SJSA1 (cell line): Measurements from ENCODE around the gene TES. TPM values are rescaled to one million over a fixed set of nuclear protein-coding genes. Genes with fewer than 3 reads are reported as not detected.

Experiments
- DNase-seq, 2 experiments: peaks; one replicate each; pipeline ENCODE4 v3.0.0-alpha.2; 2015 to 2020; ENCODE audit warnings: low spot score in 2 of 2, low read depth in 1 of 2
- H3K27ac ChIP-seq: fragments of 250-450 bp; sonication (Bioruptor Pico); 2 replicates; pipeline ENCODE4 v1.5.1; 2020; ENCODE audit warnings: mild to moderate bottlenecking, moderate library complexity
- H3K27me3 ChIP-seq: fragments of 250-450 bp; sonication (Bioruptor Pico); replicated peaks from 2 replicates; pipeline ENCODE4 v1.5.1; 2020; ENCODE audit warnings: mild to moderate bottlenecking, moderate library complexity
- H3K36me3 ChIP-seq: fragments of 250-450 bp; sonication (Bioruptor Pico); 2 replicates; pipeline ENCODE4 v1.5.1; 2020; ENCODE audit warnings: mild to moderate bottlenecking
- H3K4me1 ChIP-seq: fragments of 250-450 bp; sonication (Bioruptor Pico); replicated peaks from 2 replicates; pipeline ENCODE4 v1.6.1; 2021; ENCODE audit warnings: mild to moderate bottlenecking
- H3K4me3 ChIP-seq: fragments of 250-450 bp; sonication (Bioruptor Pico); 2 replicates; pipeline ENCODE4 v1.5.1; 2020; ENCODE audit warnings: mild to moderate bottlenecking
- H3K9me3 ChIP-seq: fragments of 250-450 bp; sonication (Bioruptor Pico); replicated peaks from 2 replicates; pipeline ENCODE4 v1.5.1; 2020; ENCODE audit warnings: mild to moderate bottlenecking
- total RNA-seq: library from RNA; depleted of rRNA; stranded (reverse); fragments of >200 nt; shearing (Covaris generic); gene quantifications from 2 replicates; pipeline ENCODE4 v1.2.3, GENCODE V29; 2014

Gene TES
- total RNA-seq, 1 experiment from 2014 or later = 143 TPM

DNA sequence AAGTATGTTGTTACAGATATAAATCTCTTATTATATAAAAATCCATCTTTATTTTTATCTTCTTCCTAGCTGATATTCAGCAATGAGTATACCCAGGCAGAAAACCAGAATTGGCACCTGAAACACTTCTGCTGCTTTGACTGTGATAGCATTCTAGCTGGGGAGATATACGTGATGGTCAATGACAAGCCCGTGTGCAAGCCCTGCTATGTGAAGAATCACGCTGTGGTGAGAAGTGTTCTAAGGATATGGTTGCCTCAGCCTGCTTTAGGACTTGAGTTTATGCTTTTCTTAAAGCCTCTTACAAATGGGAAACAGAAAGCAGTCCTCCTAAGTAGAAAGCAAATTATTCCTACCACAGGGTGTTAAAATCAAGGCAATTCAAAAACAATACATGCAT, 41.9 kb downstream of the TES start:
- Histone ChIP-seq H3K4me3 (no peak overlapping the region), H3K27me3 (no peaks in the 10 kb centered on the region), H3K4me1 (no peaks in the 10 kb centered on the region), H3K9me3 (no peaks in the 10 kb centered on the region), H3K27ac (no peak overlapping the region), H3K36me3 (peaks cover 78% of the 10 kb centered on the region)
- DNase-seq = no peak

DNA sequence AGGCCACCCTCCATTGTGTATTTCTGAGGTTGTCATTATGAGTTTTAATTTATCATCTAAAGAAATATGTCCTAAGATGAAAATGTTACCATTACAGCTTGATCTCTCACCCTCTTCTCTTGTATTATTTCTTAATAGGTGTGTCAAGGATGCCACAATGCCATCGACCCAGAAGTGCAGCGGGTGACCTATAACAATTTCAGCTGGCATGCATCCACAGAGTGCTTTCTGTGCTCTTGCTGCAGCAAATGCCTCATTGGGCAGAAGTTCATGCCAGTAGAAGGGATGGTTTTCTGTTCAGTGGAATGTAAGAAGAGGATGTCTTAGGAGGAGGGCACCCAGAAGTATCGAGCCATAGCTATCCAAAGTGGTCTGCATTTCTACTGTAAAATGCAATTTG, 46.8 kb downstream of the TES start:
- no peak for DNase-seq
- Histone ChIP-seq H3K9me3 (no peaks in the 10 kb centered on the region; the same call in 1 of the 2 replicates), H3K4me3 (no peak overlapping the region), H3K27me3 (no peaks in the 10 kb centered on the region), H3K27ac (no peak overlapping the region), H3K36me3 (peaks cover 49% of the 10 kb centered on the region), H3K4me1 (peaks cover 19% of the 10 kb centered on the region)

DNA sequence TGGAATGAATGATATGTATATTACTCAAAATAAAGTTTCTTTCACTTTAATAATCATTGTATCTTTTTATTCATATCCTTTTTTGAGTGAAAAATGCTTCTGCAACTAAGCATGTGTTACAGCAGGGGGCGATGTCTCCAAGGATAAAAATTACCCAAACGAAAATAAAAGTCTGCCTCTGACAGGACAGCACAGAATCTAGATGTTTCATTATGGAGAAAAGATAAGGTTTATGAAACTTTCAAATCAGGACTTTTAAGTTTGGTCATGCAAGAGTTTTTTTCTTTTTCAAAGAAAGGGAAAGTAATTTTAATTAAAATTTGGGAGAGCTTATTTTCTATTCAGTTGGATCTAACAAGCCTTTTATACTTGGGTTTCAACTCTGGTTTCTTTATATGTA, 48.4 kb downstream of the TES start:
- DNase-seq = peak in 1 of 2 experiments; percentile 62
- H3K9me3 ChIP-seq = no peaks in the 10 kb centered on the region; the same call in 1 of the 2 replicates
- H3K36me3 ChIP-seq = peaks cover 38% of the 10 kb centered on the region
- peak overlapping the region; percentile 83 for H3K27ac ChIP-seq
- H3K4me1 ChIP-seq = peaks cover 19% of the 10 kb centered on the region
- no peak overlapping the region for H3K4me3 ChIP-seq
- H3K27me3 ChIP-seq = no peaks in the 10 kb centered on the region

DNA sequence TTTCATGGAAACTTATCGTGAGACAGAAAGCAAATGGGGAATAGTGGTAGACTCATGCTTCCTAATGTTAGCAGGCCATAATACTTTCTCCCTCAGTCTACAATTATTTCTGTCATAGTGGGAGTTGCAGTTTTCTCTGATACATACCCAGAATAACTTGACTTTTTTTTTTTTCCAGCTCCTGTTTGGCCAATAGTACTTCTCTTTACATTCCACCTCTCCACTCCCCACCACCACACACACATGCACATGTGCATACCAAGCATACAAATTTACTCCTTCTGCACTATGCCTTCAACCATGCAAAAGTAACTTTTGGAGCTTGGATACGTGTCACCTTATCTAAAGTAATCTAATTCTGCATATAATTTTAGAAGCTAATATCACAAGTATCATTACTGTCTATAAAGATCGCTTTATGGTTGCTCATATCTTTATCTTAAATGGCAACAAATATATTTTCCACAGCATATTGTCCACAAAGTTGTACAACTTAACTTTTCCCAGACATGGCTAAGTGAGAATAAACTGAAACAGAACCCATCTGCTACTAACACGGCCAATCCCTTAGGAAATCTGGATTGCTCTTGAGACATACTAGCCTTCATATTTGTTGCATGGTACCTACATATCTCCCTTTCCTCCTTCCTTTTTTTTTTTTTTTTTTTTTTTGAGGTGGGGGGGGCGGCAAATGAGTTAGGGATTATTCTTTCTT, 49.0 kb downstream of the TES start:
- Histone ChIP-seq H3K4me3 (no peak overlapping the region), H3K27me3 (no peaks in the 10 kb centered on the region), H3K27ac (peak overlapping the region; percentile 83), H3K36me3 (peaks cover 34% of the 10 kb centered on the region), H3K4me1 (peaks cover 19% of the 10 kb centered on the region), H3K9me3 (no peaks in the 10 kb centered on the region; the same call in 1 of the 2 replicates)
- no peak for DNase-seq

DNA sequence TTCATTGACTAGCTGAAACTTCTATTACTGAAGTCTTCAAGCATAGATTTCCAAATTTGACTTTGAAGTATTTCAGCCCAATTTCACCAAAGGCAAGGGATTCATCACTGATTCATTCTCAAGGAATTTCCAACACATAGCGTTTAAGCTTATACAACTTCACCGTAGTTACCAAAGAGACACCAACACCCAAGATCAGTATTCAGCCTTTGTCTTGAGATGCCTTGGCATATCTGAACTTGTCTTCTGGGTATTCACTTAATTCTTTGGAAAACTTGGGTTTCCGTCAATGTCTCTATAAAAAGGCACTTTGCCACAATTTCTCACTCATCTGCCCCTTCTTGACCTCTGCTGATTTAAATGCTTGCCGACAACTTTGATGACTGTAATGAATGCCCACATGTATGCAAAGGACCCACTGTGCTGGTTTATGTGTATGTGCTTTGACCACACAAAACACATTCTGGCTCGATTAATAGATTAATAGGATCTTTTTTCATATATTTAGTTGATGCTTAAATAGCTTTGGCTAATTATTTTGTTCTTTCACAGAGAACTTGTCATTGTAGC, 49.6 kb downstream of the TES start:
- peaks cover 19% of the 10 kb centered on the region for H3K4me1 ChIP-seq
- H3K4me3 ChIP-seq = no peak overlapping the region
- peak in 1 of 2 experiments; percentile 78 for DNase-seq
- H3K9me3 ChIP-seq = no peaks in the 10 kb centered on the region; the same call in 1 of the 2 replicates
- peak overlapping the region; percentile 83 for H3K27ac ChIP-seq
- H3K27me3 ChIP-seq = no peaks in the 10 kb centered on the region
- H3K36me3 ChIP-seq = peaks cover 33% of the 10 kb centered on the region

DNA sequence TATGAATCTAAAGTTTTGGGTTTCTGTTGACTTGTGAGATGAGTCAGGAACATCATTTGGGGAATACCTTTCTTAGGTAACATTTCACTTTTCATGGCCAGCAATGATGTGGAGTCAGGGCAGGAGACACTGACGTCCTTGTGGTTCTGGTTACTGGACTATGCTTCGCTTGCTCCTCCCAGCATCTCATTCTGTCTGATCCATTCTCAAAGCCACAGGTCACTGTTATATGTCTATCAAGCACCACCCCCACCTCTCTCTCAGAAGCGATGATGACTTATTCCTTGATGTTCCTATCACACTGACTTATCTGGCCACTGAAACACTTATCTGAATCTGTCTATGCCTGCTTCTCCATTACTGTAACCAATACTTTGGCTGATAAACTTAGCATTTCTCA, 51.6 kb downstream of the TES start:
- peaks cover 17% of the 10 kb centered on the region; the same call in 1 of the 2 replicates for H3K36me3 ChIP-seq
- DNase-seq = no peak
- no peak overlapping the region for H3K4me3 ChIP-seq
- peaks cover 27% of the 10 kb centered on the region for H3K4me1 ChIP-seq
- H3K9me3 ChIP-seq = no peaks in the 10 kb centered on the region; the same call in 1 of the 2 replicates
- no peaks in the 10 kb centered on the region for H3K27me3 ChIP-seq
- no peak overlapping the region for H3K27ac ChIP-seq

DNA sequence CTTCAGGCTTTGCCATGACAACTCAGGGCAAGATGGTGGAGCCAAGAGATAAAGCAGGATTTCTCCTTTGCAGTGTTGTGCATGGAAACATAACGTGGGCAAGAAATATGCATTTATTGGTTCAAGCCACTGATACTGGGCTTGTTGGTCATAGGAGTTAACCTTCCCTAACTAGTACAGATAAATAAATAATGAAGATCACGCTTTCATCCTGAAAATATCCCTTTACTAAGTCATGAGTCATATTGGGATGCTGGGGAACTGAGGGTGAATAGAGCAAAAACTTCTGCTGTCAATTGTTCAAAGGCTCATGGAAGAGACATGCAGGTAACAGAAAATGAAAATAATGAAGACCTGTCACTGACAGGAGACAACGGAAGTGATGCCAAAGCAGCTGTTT, 55.5 kb downstream of the TES start:
- Histone ChIP-seq H3K9me3 (no peaks in the 10 kb centered on the region), H3K36me3 (no peaks in the 10 kb centered on the region), H3K27me3 (no peaks in the 10 kb centered on the region), H3K4me1 (peaks cover 27% of the 10 kb centered on the region), H3K27ac (no peak overlapping the region), H3K4me3 (no peak overlapping the region)
- no peak for DNase-seq

DNA sequence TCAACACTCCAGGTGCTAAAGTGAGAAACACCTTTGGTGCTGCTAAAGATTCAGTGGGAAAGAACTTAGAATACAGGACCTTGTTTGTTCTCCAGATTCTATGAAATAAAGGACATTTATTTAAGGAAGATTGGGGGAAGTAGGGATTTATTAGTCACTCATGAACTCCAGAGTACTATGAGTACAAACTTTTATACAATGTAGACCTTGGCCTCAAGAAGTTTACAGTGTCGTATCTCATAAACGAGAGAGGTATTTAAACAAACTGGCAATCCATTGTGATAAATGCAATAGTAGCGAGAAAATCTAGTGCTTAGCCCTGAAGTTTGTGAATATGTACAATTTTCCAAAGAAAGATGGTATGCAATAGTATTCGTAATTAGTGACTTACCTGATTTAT, 59.1 kb downstream of the TES start:
- no peak overlapping the region for H3K27ac ChIP-seq

DNA sequence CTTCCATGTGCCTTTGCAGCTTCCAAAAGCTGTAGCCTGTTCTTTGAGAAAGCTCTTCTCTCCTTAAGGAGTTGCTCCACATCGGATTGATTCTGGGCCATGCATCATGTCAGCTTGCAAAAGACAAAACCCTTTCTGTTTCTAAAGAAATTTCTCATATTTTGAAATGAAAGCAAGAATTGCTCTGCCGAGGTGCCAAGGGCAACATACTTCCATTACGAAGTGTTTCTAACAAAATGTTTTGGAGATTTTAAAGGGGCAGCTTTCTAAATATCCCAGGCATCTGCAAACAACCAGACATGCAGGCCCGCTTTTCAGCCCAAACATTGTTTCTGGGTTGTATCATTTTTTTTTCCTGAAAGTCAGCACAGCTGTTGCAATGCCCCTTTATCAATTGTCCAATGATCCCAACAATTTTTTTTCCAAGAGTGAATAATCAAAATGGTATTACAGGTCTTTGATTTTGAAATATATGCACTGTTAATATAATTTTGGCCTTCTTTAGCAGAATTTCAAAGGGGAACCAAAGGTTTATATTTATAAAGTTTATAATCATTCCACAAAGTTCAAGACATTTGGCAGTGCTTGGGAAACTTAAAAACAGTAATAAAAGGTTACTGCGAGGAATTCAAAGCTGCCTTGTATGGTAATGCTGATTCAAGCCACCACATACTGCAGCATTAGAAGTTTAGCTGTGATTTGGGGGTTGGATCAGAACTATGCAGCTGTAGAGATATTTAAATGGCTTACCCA, 61.0 kb downstream of the TES start:
- Histone ChIP-seq H3K4me1 (peaks cover 40% of the 10 kb centered on the region), H3K27me3 (no peaks in the 10 kb centered on the region), H3K4me3 (no peak overlapping the region), H3K36me3 (no peaks in the 10 kb centered on the region), H3K27ac (peak overlapping the region; percentile 84), H3K9me3 (no peaks in the 10 kb centered on the region)
- DNase-seq = no peak

More for the DNA sequence above, 59.1 kb downstream of the TES start:
- Histone ChIP-seq H3K4me1 (peaks cover 48% of the 10 kb centered on the region), H3K36me3 (no peaks in the 10 kb centered on the region), H3K9me3 (no peaks in the 10 kb centered on the region), H3K4me3 (no peak overlapping the region), H3K27me3 (no peaks in the 10 kb centered on the region)
- no peak for DNase-seq

DNA sequence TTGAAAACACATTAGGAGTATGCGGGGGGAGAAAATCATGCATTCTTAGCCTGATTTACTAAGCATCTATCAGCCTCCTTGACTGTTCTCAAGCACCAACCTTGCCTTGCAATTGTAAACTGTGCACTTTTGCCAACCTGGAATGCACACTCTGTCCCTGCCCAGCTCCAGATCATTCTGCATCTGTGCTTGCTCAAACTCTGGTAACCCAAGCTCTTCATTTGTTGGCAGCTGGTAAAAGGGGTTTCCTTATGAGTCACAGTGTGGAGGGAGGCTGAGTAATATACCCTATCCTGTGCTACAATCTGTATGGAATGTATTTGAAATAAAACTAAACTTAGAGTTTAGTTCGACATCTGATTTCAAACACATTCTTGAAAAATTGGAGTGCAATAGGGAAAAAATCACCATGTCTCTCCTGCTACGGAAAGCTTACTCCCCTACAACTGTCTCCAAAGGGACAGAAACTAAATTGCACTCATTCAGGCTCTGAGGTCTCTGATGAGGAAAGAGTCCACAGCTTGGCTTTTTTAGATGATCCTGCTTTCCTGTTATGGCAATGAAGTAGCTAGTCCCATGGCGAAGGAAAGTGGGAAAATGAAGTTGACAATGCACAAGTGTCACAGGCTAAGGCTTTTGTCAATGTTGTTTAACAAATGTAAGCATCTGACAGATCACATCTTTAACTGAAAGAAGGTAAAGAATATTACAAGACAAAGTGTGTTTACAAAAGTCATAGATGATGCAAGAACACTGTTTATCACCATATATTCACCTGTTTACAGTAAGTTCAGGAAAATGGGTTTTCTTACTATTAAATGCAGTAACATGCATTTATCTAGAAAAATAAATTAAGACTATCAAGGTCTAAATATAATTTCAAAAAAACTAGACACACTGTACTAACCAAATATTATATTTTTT, 61.9 kb downstream of the TES start:
- DNase-seq = peak; percentile 78 to 81
- Histone ChIP-seq H3K27me3 (no peaks in the 10 kb centered on the region), H3K4me1 (peaks cover 40% of the 10 kb centered on the region), H3K27ac (peak overlapping the region; percentile 84), H3K4me3 (no peak overlapping the region), H3K36me3 (no peaks in the 10 kb centered on the region), H3K9me3 (no peaks in the 10 kb centered on the region)

DNA sequence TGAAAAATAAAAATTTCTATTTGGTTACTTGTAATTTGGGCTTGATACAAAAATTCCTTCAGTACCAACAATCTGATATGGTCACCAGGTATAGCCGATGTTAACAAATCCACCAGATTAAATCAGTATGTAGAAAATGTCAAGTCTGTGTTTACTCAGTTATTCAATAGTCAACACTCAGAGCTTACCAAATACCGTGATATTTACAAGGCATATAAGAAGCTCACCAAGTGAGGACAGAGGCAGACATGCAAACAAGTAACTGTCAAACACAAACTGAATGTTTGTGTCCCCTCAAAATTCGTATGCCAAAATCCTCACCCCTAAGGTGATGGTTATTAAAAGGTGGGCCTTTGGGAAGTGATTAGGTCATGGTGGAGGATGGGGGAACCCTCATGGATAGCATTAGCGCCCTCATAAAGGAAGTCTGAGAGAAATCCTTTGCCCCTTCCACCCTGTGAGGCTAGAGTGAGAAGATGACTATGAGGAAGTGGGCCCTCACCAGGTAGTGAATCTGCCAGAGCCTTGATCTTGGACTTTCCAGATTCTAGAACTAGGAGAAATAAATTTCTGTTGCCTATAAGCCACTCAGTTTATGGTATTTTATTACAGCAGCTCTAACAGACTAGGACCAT, 63.1 kb downstream of the TES start:
- H3K4me1 ChIP-seq = peaks cover 40% of the 10 kb centered on the region
- H3K27ac ChIP-seq = no peak overlapping the region
- no peak for DNase-seq
- H3K4me3 ChIP-seq = no peak overlapping the region
- H3K9me3 ChIP-seq = no peaks in the 10 kb centered on the region
- no peaks in the 10 kb centered on the region for H3K36me3 ChIP-seq
- no peaks in the 10 kb centered on the region for H3K27me3 ChIP-seq

DNA sequence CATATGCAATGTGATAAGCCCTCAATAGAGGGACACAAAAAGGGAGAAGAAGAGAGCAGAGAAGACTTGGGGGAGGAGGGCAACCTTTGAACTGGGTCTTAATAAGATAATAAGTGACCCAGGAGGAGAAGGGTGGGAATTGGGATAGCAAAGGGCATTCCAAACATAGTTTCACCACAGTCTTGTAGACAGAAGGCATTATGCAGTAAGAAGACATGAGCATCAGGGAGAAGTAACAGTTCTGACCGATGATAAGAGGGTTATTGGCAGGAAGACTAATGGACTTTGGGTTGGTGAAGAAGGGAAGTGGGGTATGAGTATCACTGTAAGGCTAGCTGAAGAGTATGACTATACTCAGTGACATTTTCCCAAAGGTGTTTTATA, 63.6 kb downstream of the TES start:
- Histone ChIP-seq H3K9me3 (no peaks in the 10 kb centered on the region), H3K4me3 (no peak overlapping the region), H3K27me3 (no peaks in the 10 kb centered on the region), H3K27ac (no peak overlapping the region), H3K36me3 (no peaks in the 10 kb centered on the region), H3K4me1 (peaks cover 40% of the 10 kb centered on the region)
- DNase-seq = no peak

DNA sequence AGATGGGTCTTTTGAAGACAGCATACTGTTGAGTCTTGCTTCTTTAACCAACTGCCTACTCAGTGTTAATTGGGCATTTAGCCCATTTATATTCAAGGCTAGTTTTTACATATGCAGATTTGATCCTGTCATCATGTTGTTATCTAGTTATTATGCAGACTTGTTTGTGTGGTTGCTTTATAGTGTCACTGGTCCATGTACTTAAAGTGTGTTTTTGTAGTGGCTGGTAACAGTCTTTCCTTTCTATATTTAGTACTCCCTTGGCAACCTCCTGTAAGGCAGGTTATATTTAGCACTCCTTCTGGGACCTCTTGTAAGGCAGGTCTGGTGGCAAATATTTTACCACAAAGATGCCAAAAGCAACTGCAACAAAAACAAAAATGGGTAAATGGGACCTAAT, 66.7 kb downstream of the TES start:
- DNase-seq = no peak
- Histone ChIP-seq H3K4me3 (no peak overlapping the region), H3K9me3 (no peaks in the 10 kb centered on the region), H3K27ac (no peak overlapping the region), H3K4me1 (peaks cover 9% of the 10 kb centered on the region), H3K27me3 (no peaks in the 10 kb centered on the region), H3K36me3 (no peaks in the 10 kb centered on the region)
